GM19455 (cell line): ENCODE measurements around the gene RGL3.
"Not testable (repeated sequence)": the region's sequence is repeated elsewhere in the genome, so short reads cannot be mapped to it uniquely, and the experiment has no call there.

Experiments
- ATAC-seq: cut with Tn5 transposase; IDR thresholded peaks from one replicate; pipeline ENCODE4 v1.9.1; 2021; ENCODE audit not compliant: unreplicated experiment

Gene RGL3, protein sequence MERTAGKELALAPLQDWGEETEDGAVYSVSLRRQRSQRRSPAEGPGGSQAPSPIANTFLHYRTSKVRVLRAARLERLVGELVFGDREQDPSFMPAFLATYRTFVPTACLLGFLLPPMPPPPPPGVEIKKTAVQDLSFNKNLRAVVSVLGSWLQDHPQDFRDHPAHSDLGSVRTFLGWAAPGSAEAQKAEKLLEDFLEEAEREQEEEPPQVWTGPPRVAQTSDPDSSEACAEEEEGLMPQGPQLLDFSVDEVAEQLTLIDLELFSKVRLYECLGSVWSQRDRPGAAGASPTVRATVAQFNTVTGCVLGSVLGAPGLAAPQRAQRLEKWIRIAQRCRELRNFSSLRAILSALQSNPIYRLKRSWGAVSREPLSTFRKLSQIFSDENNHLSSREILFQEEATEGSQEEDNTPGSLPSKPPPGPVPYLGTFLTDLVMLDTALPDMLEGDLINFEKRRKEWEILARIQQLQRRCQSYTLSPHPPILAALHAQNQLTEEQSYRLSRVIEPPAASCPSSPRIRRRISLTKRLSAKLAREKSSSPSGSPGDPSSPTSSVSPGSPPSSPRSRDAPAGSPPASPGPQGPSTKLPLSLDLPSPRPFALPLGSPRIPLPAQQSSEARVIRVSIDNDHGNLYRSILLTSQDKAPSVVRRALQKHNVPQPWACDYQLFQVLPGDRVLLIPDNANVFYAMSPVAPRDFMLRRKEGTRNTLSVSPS

DNA sequence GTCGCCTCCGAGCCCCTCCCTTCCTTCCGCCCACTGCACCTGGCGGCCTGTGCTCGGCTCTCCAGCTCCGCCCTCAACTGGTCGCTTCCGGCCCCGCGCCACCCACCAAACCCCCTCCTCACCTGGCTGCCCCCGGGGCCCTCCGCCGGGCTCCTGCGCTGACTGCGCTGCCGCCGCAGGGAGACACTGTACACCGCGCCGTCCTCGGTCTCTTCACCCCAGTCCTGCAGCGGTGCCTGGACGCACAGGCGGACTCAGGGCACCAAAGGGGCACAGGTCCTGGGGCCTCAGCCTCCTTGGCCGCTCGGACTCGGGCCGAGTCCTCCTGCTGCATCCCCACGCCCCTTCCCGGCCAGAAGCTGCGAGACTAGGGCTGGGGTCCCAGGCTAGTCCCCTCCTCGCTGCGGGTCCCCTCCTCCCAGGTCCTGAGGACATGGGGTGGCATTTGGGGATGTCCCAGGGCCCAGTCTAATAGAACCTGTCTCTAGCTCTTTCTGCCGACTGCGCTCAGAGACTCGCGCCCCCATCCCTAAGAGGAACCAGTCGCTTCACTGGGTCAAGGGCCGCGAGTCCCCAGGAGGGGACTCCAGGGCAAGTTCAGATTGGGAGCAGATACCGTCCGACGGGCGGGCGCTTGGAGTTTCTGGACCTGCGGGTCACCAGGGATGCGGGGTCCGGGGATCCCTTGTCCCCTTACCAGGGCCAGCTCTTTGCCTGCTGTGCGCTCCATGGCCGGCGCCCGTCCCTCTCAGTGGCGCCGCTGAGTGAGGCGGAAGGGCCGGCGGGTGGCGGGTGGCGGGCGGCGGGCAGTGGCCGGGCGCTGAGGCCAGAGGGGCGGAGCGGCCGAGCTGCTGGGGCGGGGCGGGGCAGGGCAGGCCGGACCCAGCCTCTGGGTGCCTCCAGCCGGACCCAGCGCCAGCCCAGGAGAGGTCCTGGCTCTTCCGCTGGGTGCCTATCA, at the start of gene RGL3:
Gene RGL3, minus strand, starts transcription at position 766 of the 958 bp plus-strand sequence. Its CDS starts 36 bp downstream, at position 730.
- ATAC-seq, result no peak

DNA sequence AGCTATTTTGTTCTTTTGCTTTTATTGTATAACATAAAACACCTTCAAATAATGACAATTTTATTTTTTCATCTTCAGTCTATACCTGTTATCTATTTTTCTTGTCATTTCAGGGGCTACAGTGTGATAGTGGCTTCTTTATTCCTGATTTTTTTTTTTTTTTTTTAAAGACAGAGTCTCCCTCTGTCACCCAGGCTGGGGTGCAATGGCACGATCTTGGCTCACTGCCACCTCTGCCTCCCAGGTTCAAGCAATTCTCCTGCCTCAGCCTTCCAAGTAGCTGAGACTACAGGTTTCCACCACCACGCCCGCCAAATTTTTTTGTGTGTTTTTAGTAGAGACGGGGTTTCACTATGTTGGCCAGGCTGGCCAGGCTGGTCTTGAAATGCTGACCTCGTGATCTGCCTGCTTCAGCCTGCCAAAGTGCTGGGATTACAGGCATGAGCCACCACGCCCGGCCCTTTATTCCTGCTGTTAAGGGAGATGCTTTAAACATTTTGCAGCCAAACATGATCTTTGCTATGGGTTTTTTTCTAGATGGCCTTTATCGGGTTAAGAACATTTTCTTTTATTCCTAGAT, 49.2 kb upstream of the RGL3 start:
- ATAC-seq, result not testable (repeated sequence)

DNA sequence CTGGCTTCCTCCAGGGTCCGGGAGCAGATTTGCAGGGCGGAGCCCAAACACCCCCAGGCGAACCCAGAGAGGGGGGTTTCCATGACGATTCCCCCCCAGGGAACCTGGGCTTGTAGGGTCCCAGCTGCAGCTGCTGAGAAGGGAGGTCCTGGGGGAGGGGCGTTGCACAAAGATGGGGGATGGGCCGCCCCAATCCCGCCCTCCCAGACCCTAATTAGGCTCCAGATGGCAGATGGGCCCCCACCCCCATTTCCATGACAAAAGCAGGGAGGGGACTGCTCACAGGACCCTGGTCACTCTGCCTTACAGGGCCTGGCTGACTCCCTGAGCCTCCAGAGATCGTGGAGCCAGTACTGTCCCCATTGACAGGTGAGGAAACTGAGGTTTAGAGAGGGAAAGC, 46.5 kb upstream of the RGL3 start:
- no peak for ATAC-seq

DNA sequence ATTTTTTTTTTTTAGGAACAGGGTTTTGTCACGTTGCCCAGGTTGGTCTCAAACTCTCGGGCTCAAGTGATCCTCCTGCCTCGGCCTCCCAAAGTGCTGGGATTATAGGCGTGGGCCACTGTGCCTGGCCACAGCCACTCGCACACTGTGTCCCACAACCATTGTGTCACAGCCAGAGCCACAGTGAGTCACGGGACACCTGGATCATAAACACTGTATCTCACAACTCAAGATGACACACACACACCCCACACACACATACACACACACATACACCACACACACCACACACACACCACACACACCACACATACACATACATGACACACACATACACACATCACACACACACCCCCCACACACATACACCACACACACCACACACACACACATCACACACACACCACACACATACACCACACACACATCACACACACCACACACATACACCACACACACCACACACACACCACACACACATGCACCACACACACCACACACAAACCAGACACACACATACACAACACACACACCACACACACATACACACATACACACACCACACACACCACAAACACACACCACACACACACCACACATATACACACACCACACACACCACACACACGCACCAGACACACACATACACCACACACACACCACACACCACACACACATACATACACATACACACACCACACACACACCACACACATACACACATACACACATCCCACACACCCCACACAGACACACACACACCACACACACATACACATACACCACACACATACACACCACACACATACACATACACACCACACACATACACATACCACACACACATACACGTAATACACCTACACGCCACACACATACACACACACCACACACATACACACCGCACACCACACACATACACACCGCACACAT, 45.5 kb upstream of the RGL3 start:
- no peak for ATAC-seq

DNA sequence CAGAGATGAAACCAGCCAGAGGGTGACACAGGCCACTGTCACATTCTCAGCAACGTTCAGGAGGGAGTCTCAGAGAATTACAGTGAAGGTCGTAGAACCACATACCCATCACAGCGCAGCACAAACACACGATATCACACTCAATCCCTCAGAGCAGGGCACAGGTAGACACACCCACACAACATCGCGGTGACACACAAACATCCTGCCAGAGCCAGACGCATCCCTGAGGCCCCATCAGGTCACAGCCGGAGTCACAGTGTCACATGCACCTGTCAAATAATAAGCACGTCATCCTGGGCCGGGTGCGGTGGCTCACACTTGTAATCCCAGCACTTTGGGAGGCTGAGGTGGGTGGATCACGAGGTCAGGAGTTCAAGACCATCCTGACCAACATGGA, 44.3 kb upstream of the RGL3 start:
- no peak for ATAC-seq

DNA sequence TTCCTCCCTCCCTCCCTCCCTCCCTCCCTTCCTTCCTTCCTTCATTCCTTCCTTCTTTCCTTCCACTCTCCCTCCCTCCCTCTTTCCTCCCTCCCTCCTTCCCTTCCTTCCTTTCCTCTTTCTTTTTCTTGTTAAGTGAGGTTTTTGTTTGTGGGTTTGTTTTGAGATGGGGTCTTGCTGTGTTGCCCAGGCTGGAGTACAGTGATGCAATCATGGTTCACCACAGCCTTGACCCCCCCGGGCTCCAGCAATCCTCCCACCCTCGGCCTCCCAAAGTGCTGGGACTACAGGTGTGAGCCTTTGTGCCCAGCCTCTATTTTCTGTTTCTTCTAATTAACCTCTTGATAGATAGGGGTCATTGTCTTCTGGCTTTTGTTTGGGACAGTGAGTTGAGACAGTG, 42.3 kb upstream of the RGL3 start:
- no peak for ATAC-seq

DNA sequence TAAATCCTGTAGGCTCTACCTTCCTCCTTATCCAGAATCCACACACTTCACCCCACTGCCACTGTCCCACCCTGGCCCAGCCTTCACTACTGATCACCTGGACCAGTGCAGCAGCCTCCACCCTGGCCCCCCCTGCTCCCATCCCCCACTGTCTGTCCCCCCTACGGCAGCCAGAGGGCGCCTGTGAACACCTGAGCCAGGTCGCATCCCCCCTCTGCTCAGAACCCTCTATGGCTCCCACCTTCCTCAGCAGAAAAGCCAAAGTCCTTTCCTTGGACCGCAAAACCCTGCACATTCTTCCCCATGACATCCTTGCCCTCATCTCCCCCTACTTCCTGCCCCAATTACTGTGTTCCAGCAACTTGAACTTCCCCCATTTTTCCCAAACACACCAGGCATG, 41.1 kb upstream of the RGL3 start:
- no peak for ATAC-seq

DNA sequence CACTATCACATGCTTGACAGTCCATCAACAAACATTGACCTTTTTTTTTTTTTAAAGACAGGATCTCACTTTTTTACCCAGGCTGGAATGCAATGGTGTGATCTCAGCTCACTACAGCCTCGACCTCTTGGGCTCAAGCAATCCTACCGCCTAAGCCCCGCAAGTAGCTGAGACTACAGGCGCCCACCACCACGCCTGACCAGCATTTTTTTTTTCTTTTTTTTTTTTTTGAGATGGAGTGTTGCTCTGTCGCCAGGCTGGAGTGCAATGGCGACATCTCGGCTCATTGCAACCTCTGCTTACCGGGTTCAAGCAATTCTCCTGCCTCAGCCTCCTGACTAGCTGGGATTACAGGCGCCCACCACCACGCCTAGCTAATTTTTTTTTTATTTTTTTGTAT, 39.8 kb upstream of the RGL3 start:
- ATAC-seq, result not testable (repeated sequence)

DNA sequence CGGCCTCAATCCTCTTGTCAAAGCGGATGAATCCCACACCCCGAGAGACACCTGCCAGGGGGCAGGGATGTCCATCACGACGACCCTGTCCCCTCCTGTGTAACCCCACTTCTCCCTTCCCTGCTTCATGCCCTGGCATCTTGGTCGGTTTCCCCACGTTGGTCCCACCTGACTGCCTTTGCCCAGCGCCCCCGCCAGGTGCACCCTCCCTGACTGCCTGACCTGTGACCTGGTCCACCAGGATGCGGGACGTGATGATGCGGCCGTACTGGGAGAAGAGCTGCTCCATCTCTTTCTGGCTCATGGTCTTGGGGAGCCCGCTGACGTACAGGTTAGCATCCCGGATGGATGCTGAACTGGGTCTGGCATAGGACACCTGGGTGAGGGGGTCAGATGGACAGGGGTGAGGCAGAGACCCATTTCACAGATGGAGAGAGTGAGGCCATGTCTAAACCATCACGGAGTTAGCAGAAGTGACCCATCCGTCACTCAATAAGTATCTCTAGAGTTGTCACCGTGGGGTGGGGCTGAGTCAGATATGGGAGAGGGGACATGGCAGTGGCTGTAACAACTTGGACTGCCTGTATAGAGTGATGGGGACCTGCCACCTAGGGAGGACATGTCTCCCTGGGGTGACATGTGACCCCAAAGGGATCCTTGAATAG, 39.3 kb upstream of the RGL3 start:
- ATAC-seq, result no peak

DNA sequence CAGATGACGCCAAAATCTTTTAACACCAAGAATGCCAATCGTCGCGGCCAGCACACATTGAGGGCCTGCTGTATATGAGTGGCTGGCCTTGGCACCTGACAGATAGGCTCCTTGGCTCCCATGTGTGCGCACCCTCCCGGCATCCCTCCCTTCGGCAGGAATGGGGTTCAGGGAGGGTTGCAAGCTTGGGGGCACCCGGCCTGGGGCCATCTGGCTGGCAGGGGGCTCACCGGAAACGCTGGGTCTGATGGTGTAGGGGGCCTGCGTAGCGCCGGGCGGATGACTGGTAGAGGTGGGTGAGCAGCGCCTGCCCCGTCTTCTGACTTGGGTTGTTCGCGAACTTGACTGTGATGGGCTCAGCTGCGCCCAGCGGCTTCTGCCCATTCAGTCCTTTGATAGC, 38.7 kb upstream of the RGL3 start:
- no peak for ATAC-seq

DNA sequence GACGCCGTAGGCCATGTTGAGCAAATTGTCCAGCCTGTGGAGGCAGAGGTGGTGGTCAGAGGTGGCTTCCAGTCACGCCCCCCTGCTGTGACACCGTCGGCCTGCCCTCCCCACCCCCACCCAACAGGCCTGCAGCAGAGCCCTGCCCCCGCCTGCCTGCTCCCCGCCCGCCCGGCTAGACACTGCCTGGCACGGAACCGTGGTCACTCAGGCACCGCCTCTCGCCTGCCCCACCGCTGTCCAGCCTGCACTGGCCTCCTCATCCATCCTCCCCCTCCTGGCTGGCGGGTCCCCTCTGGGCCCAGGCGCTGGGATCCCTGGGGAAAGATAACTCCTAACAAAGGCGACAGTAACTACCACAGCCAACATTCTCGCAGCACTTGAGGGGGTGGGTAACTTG, 38.0 kb upstream of the RGL3 start:
- no peak for ATAC-seq

DNA sequence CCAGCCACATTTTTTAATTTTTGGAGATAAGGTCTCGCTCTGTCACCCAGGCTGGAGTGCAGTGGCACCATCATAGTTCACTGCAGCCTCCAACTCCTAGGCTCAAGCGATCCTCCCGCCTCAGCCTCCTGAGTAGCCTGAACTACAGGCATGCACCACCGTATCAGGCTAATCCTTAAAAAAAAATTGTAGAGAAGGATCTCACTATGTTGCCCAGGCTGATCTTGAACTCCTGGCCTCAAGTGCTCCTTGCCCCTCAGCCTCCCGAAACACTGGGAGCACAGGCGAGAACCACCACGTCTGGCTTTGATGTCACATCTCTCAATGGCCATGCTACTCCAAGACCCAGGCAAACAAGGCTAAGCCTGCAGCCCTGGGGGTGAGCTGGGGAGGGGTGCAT, 37.5 kb upstream of the RGL3 start:
- ATAC-seq, result no peak

DNA sequence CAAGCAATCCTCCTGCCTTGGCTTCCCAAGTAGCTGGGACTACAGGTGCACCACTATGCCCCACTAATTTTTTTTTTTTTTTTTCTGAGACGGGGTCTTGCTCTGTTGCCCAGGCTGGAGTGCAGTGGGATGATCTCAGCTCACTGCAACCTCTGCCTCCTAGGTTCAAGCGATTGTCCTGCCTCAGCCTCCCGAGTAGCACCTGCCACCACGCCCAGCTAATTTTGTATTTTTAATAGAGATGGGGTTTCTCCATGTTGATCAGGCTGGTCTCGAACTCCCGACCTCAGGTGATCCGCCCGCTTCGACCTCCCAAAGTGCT, 36.1 kb upstream of the RGL3 start:
- ATAC-seq, result not testable (repeated sequence)

DNA sequence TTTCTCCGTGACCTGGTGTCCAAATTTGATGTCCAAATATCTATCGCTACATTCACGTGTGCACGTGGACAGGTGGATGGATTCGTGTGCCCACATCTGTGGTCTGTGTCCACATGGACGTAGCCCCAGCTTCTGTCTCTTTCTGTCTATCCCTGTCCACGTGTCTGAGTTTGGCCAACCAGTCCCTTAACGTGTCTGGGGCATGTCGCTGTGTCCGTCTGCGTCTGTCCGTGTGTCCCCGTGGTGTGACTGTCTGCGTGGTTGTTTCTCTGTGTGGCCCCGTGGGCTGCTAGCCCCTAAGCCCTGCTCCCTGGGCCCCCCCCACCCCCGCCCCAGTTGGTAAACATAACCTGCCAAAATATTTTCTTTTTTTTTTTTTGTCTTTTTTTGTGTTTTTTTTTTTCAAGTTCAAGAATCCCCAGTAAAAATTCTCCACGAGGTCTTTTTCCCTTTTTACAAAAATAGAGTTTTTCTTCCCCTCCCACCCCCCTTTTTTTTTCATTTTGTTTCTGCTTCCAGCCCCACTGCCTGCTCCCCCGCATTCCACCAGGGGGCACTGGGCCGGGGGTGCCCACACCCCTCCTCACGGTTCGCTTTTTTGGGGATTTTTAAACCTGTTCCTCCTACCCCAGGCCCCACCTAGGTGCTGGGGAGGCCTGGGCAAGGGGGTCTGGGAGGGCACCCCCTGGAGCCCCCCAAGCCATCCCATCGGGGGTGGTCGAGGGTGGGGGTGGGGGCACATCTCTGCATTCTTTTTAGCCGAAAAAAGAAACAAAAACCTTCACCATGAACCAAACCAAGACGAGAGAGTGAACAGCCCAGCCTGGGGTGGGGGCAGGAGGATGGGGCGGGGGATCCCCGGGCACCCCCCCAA, 34.6 kb upstream of the RGL3 start:
- no peak for ATAC-seq

DNA sequence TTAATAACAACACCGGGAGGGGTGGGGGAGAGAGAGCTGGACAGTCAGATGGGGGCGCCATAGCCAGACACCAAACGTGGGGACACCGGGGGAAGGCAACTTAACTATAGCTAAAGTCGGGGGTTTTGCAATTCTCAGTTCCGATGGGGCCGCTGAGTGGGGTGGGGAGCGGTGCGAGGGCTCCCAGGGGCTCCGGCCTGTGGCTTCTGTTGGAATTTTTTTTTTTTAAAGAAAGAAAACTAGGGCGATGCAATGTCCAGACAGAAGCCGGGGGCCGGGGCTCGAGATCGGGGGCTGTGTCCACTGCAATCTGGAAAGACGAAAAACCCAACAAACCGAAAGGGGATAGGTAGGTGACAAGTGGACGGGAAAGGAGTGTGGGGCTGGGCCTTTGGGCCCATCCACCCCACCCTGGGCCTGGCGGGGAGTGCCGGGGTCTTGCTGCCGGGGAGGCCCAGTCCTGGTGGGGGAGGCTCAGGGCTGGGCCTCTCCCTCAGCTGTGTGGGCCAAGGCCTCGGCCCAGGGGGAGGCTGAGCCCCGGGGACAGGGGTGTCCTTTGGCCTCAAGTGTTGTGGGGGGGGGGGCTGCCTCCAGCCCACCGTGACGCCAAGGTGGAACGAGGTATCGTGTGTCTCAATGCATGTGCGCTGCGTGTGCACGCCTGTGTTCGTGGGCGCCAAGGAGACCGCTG, 33.7 kb upstream of the RGL3 start:
- ATAC-seq, result no peak

DNA sequence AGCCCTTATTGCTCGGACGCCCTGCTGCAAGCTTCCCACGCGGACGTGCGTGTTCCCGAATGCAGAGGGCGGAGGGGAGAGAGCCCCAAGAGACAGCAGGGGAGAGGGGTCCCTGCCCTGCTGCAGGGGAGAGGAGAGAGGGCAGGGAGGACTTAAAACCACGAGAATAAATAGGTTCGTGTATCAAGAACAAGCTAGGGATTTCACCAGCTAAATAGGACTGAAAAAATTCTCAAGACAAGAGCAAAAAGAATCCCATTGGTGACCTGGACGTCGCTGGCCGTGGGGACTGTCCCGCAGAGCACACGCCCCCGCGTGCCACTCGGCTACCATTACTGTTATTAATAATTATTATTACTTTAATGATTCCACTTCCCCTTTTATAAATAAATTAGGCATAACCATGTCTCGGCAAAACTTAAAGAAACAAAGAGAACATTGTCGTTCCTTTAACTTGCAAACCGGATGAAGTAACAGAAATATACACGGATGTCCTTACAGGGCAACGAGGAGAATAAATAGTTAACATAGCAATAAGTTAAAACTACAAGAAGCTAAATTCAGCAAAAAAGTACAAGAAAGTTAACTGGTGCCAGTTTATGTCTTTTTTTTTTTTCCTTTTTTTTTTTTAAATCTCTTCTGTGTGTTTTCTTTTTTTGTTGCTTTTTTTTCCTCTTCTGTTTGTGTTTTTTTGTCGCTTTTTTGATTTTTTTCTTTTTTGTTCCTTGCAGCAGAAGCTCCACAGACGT, 32.9 kb upstream of the RGL3 start:
- ATAC-seq, result no peak

DNA sequence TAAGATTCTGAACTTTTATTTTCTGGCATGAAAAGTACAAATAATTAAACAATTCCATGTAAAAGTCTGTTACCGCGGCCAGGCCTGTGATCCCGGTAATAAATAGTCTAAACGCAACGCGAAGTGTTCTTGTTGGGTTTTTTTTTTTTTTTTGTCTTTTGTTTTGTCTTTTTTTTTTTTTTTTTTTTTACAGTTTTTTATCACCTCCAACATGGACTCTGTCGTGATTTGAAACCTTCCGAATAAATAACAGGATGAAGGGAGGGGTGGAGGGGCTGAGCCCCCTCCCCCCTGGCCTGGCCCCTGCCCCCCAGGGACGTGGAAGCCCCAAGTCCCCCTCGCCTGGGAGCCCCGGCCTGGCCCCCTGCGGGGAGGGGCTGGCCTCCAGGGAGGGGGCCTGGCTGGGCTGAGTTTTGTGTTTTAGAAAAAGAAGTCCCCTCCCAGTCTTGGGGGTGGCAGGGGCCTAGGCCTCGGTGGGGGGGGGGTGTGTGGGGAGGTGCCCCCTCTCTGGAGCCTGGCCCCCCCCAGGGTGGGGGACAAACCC, 32.3 kb upstream of the RGL3 start:
- no peak for ATAC-seq
